ENCODE data around the gene TNKS1BP1.
"Not testable (repeated sequence)": the region's sequence is repeated elsewhere in the genome, so short reads cannot be mapped to it uniquely, and the experiment has no call there.

The TNKS1BP1 gene

DNA sequence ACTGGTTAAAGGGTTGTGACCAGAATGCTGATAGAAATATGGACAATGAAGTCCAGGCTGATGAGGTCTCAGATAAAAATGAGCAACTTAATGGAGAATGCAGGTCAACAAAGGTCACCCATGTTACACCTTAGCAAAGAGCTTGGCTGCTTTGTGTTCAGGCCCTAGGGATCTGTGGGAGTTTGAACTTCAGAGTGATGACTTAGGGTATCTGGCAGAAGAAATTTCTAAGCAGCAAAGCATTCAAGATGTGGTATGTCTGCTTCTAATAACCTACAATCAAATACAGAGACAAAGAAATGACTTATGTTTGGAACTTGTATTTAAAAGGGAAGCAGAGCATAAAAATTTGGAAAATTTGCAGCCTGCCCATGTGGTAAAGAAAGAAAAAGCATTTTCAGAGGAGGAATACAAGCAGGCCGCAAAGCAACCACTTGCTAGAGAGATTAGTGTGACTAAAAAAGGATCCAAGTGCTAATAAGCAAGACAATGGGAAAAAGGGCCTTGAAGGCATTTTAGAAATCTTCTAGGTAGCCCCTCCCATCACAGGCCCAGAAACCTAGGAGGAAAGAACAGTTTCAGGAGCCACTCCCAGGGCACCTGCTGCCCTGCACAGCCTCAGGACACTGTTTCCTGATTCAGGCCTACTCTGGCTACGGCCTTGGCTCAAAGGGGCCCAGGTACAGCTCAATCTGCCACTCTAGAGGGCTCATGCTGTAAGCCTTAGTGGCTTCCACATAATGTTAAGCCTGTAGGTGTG is 41.3 kb downstream of the TNKS1BP1 start:
- H3K4me3 ChIP-seq (ENCODE audit: low read depth in 1 of 5, low read length in 5 of 5) = no peak overlapping the region
- no peaks in the 10 kb centered on the region for H3K36me3 ChIP-seq (ENCODE audit: control insufficient read depth in 5 of 5, insufficient read depth in 5 of 5, low read length in 5 of 5)
- no peak overlapping the region for H3K9ac ChIP-seq (ENCODE audit: low read length in 5 of 5)
- H3K27me3 ChIP-seq (ENCODE audit: control insufficient read depth in 5 of 5, insufficient read depth in 4 of 5, low read length in 5 of 5) = no peaks in the 10 kb centered on the region
- H3K27ac ChIP-seq (ENCODE audit: low read depth, low read length) = no peak overlapping the region
- no peaks in the 10 kb centered on the region for H3K9me3 ChIP-seq (ENCODE audit: control insufficient read depth in 5 of 5, low read length in 5 of 5)
- H3K4me1 ChIP-seq (ENCODE audit: control insufficient read depth in 5 of 5, insufficient read depth in 5 of 5, low read length in 5 of 5) = peaks cover 0 to 11% (median 6%) of the 10 kb centered on the region in 5 donors

DNA sequence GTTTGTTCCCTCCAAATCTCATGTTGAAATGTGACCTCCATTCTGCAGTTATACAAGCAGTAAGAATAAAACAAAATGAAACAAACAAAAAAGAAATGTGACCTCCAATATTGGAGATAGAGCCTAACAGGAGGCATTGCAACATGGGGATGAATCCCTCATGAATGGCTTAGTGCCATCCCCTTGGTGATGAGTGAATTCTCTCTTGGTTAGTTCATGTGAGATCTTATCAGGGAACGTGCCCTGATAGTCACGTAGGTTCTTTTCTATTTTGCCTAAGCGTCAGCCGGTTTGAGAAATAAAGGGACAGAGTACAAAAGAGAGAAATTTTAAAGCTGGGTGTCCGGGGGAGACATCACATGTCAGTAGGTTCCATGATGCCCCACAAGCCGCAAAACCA is 43.2 kb downstream of the TNKS1BP1 start:
- not testable (repeated sequence) for H3K27me3 ChIP-seq (ENCODE audit: control insufficient read depth in 5 of 5, insufficient read depth in 4 of 5, low read length in 5 of 5); H3K9ac ChIP-seq (ENCODE audit: low read length in 5 of 5); H3K4me3 ChIP-seq (ENCODE audit: low read depth in 1 of 5, low read length in 5 of 5); H3K27ac ChIP-seq (ENCODE audit: low read depth, low read length); H3K9me3 ChIP-seq (ENCODE audit: control insufficient read depth in 5 of 5, low read length in 5 of 5); H3K36me3 ChIP-seq (ENCODE audit: control insufficient read depth in 5 of 5, insufficient read depth in 5 of 5, low read length in 5 of 5)
- peaks cover 3 to 29% (median 22%) of the 10 kb centered on the region in 5 donors for H3K4me1 ChIP-seq (ENCODE audit: control insufficient read depth in 5 of 5, insufficient read depth in 5 of 5, low read length in 5 of 5)

DNA sequence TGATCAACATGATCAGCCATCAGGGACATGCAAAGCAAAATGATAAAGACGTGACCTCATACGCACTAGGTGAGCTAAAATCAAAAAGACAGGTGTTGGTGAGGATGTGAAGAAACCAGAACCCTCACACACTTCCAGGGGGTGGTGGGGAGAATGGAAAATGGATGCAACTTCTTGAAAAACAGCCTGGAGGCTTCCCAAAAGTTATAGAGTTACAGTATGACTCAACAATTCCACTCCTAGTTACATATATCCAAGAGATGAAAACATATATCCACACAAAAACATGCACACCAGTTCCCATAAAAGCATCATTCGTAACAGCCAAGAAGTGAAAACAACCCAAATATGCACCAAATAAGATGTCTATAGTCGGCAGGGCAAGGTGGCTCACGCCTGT is 45.6 kb downstream of the TNKS1BP1 start:
- no peak overlapping the region for H3K4me3 ChIP-seq (ENCODE audit: low read depth in 1 of 5, low read length in 5 of 5)
- H3K4me1 ChIP-seq (ENCODE audit: control insufficient read depth in 5 of 5, insufficient read depth in 5 of 5, low read length in 5 of 5) = peaks cover 3 to 36% (median 20%) of the 10 kb centered on the region in 5 donors
- no peaks in the 10 kb centered on the region for H3K9me3 ChIP-seq (ENCODE audit: control insufficient read depth in 5 of 5, low read length in 5 of 5)
- no peak overlapping the region for H3K9ac ChIP-seq (ENCODE audit: low read length in 5 of 5)
- H3K27ac ChIP-seq (ENCODE audit: low read depth, low read length) = no peak overlapping the region
- no peaks in the 10 kb centered on the region for H3K36me3 ChIP-seq (ENCODE audit: control insufficient read depth in 5 of 5, insufficient read depth in 5 of 5, low read length in 5 of 5)
- no peaks in the 10 kb centered on the region for H3K27me3 ChIP-seq (ENCODE audit: control insufficient read depth in 5 of 5, insufficient read depth in 4 of 5, low read length in 5 of 5)

DNA sequence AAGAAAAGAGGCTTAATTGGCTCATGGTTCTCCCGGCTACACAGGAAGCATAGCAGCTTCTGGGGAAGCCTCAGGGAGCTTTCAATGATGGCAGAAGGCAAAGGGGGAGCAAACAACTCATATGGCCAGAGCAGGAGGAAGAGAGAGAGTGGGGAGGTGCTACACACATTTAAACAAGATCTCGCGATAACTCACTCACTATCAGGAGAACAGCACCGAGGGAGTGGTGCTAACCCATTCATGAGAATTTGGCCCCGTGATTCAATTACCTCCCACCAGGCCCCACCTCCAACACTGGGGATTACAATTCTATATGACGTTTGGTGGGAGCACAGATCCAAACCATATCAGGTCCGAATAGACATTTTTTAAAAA is 46.0 kb downstream of the TNKS1BP1 start:
- no peaks in the 10 kb centered on the region for H3K27me3 ChIP-seq (ENCODE audit: control insufficient read depth in 5 of 5, insufficient read depth in 4 of 5, low read length in 5 of 5)
- peaks cover 0 to 2% (median 0%) of the 10 kb centered on the region in 5 donors for H3K9me3 ChIP-seq (ENCODE audit: control insufficient read depth in 5 of 5, low read length in 5 of 5)
- peaks cover 3 to 36% (median 20%) of the 10 kb centered on the region in 5 donors for H3K4me1 ChIP-seq (ENCODE audit: control insufficient read depth in 5 of 5, insufficient read depth in 5 of 5, low read length in 5 of 5)
- H3K4me3 ChIP-seq (ENCODE audit: low read depth in 1 of 5, low read length in 5 of 5) = no peak overlapping the region
- no peaks in the 10 kb centered on the region for H3K36me3 ChIP-seq (ENCODE audit: control insufficient read depth in 5 of 5, insufficient read depth in 5 of 5, low read length in 5 of 5)
- H3K9ac ChIP-seq (ENCODE audit: low read length in 5 of 5) = no peak overlapping the region
- H3K27ac ChIP-seq (ENCODE audit: low read depth, low read length) = peak overlapping the region; percentile 81

DNA sequence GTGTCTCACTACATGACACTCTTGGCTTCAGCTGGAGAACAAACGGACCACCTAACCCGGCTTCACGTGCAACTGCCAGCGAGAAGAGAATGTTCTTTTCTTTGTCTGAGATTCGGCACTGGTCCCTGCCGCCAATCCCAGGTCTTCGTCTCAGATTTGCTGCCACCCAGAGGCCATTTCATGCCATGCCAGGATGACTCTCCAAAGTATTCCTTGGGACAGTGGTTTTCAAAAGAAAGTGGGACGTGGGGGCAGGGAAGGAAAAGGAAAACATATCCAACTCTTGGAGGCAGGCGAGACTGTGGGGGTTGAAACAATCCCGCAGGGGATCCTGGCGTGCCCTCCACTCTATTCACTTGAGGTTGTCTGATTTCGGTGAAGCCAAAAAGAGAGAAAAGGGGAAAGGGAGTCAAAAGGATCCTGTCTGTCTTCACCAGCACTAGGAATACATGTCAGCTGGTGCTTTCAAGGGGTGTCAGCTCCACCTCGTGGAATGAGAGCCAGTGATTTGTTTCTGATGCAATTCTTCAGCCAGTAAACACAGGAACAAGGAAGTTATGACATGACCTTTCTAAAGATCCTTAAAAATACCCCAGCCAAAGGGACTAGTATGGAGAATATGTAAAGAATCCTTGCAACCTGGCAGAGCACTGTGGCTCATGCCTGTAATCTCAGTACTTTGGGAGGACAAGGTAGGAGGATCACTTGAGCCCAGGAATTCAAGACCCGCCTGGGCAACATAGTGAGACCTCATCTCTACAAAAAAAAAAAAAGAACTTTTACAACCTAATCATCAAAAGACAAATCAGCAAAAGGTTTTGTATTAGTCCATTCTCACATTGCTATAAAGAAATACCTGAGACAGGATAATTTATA is 46.7 kb downstream of the TNKS1BP1 start:
- Histone ChIP-seq H3K4me3 (ENCODE audit: low read depth in 1 of 5, low read length in 5 of 5) (peak overlapping the region in 4 of 5 donors; percentile 25 to 54 (median 42)), H3K9me3 (ENCODE audit: control insufficient read depth in 5 of 5, low read length in 5 of 5) (peaks cover 0 to 8% (median 6%) of the 10 kb centered on the region in 5 donors), H3K27me3 (ENCODE audit: control insufficient read depth in 5 of 5, insufficient read depth in 4 of 5, low read length in 5 of 5) (no peaks in the 10 kb centered on the region), H3K4me1 (ENCODE audit: control insufficient read depth in 5 of 5, insufficient read depth in 5 of 5, low read length in 5 of 5) (peaks cover 3 to 36% (median 20%) of the 10 kb centered on the region in 5 donors), H3K9ac (ENCODE audit: low read length in 5 of 5) (peak overlapping the region in 4 of 5 donors; percentile 20 to 79 (median 73)), H3K27ac (ENCODE audit: low read depth, low read length) (peak overlapping the region; percentile 81), H3K36me3 (ENCODE audit: control insufficient read depth in 5 of 5, insufficient read depth in 5 of 5, low read length in 5 of 5) (no peaks in the 10 kb centered on the region)

DNA sequence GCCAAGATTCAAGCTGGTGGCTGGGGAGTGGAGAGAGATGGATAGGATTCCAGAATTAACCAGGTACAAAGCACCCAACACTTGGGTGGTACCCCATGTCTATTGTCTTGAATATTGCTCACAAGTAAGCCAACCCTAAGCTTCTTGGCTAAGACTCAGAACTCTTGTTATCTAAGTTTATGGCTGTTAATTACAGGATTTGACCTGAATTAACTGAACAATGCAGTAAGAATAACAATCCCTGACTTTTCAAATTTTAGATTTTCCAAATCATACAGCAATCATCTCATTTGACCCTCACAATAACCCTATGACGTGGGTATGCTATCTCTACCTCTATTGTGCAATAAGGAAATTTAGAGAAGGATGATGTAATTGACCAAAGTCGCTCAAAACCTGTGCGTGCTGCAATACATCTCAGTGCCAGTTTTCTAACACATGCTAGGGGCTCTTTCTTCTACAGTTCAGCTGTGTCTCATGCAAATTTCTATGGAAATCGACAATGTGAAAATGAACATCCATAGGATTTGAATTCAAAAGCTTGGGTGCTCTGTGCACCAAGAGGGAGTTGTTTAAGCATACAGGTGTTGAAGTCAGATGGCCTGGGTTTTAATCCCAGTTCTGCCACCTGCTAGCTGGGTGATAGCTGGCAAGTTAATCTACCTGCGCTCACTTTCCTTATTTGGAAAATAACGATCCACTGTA is 47.6 kb downstream of the TNKS1BP1 start:
- H3K36me3 ChIP-seq (ENCODE audit: control insufficient read depth in 5 of 5, insufficient read depth in 5 of 5, low read length in 5 of 5) = no peaks in the 10 kb centered on the region
- peak overlapping the region in 1 of 5 donors; percentile 72 for H3K9ac ChIP-seq (ENCODE audit: low read length in 5 of 5)
- no peak overlapping the region for H3K4me3 ChIP-seq (ENCODE audit: low read depth in 1 of 5, low read length in 5 of 5)
- peaks cover 0 to 11% (median 7%) of the 10 kb centered on the region in 5 donors for H3K9me3 ChIP-seq (ENCODE audit: control insufficient read depth in 5 of 5, low read length in 5 of 5)
- H3K27ac ChIP-seq (ENCODE audit: low read depth, low read length) = peak overlapping the region; percentile 81
- no peaks in the 10 kb centered on the region for H3K27me3 ChIP-seq (ENCODE audit: control insufficient read depth in 5 of 5, insufficient read depth in 4 of 5, low read length in 5 of 5)
- H3K4me1 ChIP-seq (ENCODE audit: control insufficient read depth in 5 of 5, insufficient read depth in 5 of 5, low read length in 5 of 5) = peaks cover 3 to 36% (median 20%) of the 10 kb centered on the region in 5 donors

DNA sequence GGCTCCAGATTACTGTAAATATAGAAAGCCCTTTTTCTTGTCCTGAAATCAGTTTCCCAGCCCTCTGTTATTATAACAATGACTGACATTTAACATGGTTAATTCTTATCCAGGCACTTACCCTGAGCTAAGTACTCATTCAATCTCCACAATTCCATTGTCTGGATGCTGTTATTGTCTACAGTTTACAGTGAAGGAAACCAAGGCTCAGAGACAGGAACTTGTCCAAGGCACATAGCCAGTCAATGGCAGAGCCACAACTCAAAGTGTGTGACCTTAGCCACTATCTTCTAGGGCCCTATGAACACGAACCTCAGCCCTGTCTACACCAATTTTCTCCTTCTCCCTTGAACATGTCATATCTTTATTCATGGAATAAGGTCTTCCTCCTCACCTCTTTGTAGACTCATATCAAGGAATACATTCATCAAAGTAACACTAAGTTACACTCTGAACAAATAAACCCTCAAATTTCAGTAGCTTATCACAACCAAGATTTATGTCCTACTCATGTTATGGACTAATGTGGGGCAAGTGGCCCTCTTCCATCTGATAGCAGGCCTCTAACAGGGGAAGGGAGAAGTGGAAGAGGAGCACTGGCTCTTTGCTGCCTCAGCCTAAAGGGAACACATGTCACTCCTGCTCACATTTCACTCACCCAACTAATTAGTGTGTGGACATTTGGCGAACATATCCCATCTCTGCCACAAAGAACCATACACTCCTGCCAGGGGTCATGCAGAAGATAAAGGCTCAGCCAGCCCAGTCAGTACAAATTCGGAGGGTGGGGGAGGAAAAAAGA is 48.4 kb downstream of the TNKS1BP1 start:
- Histone ChIP-seq H3K9ac (ENCODE audit: low read length in 5 of 5) (peak overlapping the region in 1 of 5 donors; percentile 44), H3K9me3 (ENCODE audit: control insufficient read depth in 5 of 5, low read length in 5 of 5) (peaks cover 0 to 11% (median 7%) of the 10 kb centered on the region in 5 donors), H3K27ac (ENCODE audit: low read depth, low read length) (peak overlapping the region; percentile 81), H3K27me3 (ENCODE audit: control insufficient read depth in 5 of 5, insufficient read depth in 4 of 5, low read length in 5 of 5) (no peaks in the 10 kb centered on the region), H3K36me3 (ENCODE audit: control insufficient read depth in 5 of 5, insufficient read depth in 5 of 5, low read length in 5 of 5) (no peaks in the 10 kb centered on the region), H3K4me1 (ENCODE audit: control insufficient read depth in 5 of 5, insufficient read depth in 5 of 5, low read length in 5 of 5) (peaks cover 3 to 36% (median 20%) of the 10 kb centered on the region in 5 donors), H3K4me3 (ENCODE audit: low read depth in 1 of 5, low read length in 5 of 5) (no peak overlapping the region)

DNA sequence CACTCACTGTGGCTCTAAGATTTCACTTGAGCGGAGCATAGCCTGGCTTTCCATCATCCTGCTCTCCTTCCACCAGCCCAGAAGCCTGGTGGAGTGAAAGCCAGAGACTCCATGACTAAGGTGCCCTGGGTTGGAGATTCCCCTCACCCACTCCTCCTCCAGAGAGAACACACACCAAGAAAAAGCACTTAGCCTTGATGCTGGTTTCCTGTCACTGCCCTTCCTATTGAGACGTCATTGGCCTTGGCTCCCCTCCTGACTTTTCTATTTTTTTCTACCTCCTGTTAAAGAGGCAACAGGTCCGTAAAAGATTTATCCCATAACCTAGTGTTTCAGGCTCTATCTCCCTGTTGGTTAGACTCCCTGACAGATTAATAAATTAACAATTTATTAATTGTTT is 49.2 kb downstream of the TNKS1BP1 start:
- H3K27ac ChIP-seq (ENCODE audit: low read depth, low read length) = peak overlapping the region; percentile 81

DNA sequence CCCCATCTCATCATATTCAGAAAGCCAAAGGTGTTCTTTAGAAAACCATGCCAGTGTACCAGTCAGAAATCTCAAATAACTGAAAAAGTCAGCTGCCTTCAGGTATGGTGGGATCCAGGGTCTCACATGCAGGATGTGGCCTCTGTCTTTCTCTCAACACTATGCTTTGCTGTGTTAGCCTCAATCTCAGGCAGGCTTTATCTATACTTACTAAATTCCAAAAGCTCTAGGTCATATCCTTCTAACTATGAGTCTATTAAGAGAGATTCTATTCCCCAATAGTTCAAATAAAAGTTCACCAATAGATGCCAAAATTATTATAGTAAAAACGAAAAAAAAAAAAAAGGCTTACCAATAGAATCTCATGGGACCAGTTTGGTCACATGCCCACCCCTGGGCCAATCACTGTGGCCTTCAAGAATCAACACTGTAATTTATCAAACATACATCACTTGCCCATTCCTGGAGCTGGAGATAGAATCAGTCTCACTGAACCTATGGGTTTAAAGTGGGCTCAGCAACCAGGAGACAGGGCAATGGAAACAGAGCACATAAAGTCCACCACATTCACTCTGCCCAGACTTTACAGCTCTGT is 49.8 kb downstream of the TNKS1BP1 start:
- H3K27ac ChIP-seq (ENCODE audit: low read depth, low read length) = peak overlapping the region; percentile 81
- no peaks in the 10 kb centered on the region for H3K27me3 ChIP-seq (ENCODE audit: control insufficient read depth in 5 of 5, insufficient read depth in 4 of 5, low read length in 5 of 5)
- peak overlapping the region in 1 of 5 donors; percentile 17 for H3K9ac ChIP-seq (ENCODE audit: low read length in 5 of 5)
- H3K4me1 ChIP-seq (ENCODE audit: control insufficient read depth in 5 of 5, insufficient read depth in 5 of 5, low read length in 5 of 5) = peaks cover 3 to 43% (median 20%) of the 10 kb centered on the region in 5 donors
- H3K4me3 ChIP-seq (ENCODE audit: low read depth in 1 of 5, low read length in 5 of 5) = no peak overlapping the region
- peaks cover 0 to 11% (median 7%) of the 10 kb centered on the region in 5 donors for H3K9me3 ChIP-seq (ENCODE audit: control insufficient read depth in 5 of 5, low read length in 5 of 5)
- H3K36me3 ChIP-seq (ENCODE audit: control insufficient read depth in 5 of 5, insufficient read depth in 5 of 5, low read length in 5 of 5) = no peaks in the 10 kb centered on the region

More for the DNA sequence above, 49.2 kb downstream of the TNKS1BP1 start:
- Histone ChIP-seq H3K9me3 (ENCODE audit: control insufficient read depth in 5 of 5, low read length in 5 of 5) (peaks cover 0 to 11% (median 7%) of the 10 kb centered on the region in 5 donors), H3K36me3 (ENCODE audit: control insufficient read depth in 5 of 5, insufficient read depth in 5 of 5, low read length in 5 of 5) (no peaks in the 10 kb centered on the region), H3K9ac (ENCODE audit: low read length in 5 of 5) (peak overlapping the region in 1 of 5 donors; percentile 17), H3K4me3 (ENCODE audit: low read depth in 1 of 5, low read length in 5 of 5) (no peak overlapping the region), H3K4me1 (ENCODE audit: control insufficient read depth in 5 of 5, insufficient read depth in 5 of 5, low read length in 5 of 5) (peaks cover 3 to 38% (median 20%) of the 10 kb centered on the region in 5 donors), H3K27me3 (ENCODE audit: control insufficient read depth in 5 of 5, insufficient read depth in 4 of 5, low read length in 5 of 5) (no peaks in the 10 kb centered on the region)
